Omental fat pad (tissue), 4 donors: ENCODE data around the gene ROBO2. TPM values are rescaled to one million over a fixed set of nuclear protein-coding genes. Genes with fewer than 3 reads are reported as not detected.

Experiments used
- ATAC-seq: fragments of 150-250 bp; one replicate; pipeline ENCODE4 v1.9.1; 2016; ENCODE audit warnings: mild to moderate bottlenecking, moderate library complexity; ENCODE audit not compliant: low FRiP score
- DNase-seq: peaks from one replicate; pipeline ENCODE4 v3.0.0-alpha.2; 2019; ENCODE audit warnings: low spot score
- total RNA-seq, 4 donors: library from RNA; depleted of rRNA; stranded (reverse); fragments of >200 nt; gene quantifications; one replicate each; pipeline ENCODE4 v1.1.0, GENCODE V29; 2016
- TF ChIP-seq, protein P1 (sequence below), 3 donors: fragments of 450-650 bp; IDR thresholded peaks; one replicate each; pipeline ENCODE4 v1.5.1; 2016 to 2017; ENCODE audit warnings: antibody characterized with exemption in 3 of 3, mild to moderate bottlenecking in 3 of 3, moderate library complexity in 2 of 3

ROBO2 gene
- total RNA-seq, 4 donors from 2014 or later, result 0.12 to 1.3 (median 1.1) TPM

DNA sequence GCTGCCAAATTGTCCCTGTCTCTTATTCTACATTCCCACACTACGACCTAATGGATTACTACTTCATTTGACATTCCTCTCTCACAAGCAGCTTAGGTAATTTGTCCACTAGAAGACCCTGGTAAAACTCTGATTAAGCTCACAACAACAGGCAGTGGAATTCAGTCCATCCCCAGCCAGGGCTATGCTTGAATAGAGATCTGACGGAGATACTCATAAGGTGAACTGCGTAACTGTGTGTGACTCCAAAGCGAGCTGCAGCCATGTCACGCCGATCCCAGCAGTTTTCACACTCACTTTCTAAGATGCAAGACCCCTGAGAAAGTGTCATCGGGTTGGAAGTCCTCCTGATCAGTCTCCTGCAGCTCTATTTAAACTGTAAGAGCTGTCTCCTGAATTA lies 25.7 kb upstream of the ROBO2 start:
- TF ChIP-seq, protein P1, sequence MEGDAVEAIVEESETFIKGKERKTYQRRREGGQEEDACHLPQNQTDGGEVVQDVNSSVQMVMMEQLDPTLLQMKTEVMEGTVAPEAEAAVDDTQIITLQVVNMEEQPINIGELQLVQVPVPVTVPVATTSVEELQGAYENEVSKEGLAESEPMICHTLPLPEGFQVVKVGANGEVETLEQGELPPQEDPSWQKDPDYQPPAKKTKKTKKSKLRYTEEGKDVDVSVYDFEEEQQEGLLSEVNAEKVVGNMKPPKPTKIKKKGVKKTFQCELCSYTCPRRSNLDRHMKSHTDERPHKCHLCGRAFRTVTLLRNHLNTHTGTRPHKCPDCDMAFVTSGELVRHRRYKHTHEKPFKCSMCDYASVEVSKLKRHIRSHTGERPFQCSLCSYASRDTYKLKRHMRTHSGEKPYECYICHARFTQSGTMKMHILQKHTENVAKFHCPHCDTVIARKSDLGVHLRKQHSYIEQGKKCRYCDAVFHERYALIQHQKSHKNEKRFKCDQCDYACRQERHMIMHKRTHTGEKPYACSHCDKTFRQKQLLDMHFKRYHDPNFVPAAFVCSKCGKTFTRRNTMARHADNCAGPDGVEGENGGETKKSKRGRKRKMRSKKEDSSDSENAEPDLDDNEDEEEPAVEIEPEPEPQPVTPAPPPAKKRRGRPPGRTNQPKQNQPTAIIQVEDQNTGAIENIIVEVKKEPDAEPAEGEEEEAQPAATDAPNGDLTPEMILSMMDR (IDR thresholded peaks at IDR 0.05), result no peak
- ATAC-seq, result no peak
- no peak for DNase-seq

DNA sequence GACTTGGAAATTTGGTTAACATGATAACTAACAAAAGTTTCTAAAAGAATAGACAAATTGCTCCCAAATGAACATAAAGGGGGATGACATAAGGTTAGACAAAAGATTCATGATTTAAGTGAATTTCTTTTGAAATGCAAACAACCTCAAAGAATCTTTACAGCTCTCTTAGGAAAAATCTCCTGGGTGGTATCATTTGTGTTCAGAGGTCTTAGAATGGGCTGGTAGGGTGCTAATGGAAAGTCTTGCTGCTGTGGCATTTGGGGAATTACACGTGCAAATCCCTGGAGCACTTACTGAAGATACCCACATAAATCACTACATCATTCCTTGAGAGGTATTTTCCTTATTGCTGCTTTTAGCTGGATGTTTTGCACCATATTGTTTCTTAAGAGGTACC lies 14.4 kb upstream of the ROBO2 start:
- ATAC-seq (no peak), DNase-seq (no peak)
- TF ChIP-seq, protein P1 (IDR thresholded peaks at IDR 0.05), result no peak

DNA sequence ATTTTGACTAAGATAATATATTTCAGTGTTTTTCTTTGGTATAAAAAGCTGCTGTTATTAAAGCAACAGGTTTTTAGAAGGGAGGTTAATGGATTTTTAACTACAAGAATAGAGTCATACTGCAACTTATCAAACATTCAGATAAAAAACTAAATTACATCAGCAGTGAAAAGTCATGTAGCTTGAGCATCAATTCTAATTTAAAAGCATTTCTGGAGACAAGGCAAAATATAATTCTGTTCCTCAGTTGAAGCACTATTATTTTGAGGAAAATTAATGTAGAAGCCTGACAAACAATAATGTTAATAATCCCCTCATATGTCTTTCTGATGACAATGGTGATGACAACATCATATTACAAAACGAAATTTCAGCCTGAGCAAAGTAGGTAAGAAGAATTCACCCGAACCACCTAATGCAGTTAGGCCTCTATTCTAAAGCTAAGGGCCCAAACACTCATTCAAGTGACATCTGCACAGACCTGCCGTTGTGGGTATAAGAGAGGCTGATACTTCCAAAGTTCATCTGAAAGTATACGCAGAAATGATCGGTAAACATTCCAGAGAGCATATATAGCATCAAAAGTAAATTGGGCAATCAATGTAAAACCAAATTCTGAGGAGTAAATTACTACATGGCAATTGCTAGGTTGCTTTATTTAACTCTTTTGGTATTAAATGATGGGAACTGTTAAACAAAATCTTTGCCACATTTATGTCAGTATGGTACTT lies 12.8 kb upstream of the ROBO2 start:
- DNase-seq (no peak), ATAC-seq (no peak)
- TF ChIP-seq, protein P1 (IDR thresholded peaks at IDR 0.05), result no peak

DNA sequence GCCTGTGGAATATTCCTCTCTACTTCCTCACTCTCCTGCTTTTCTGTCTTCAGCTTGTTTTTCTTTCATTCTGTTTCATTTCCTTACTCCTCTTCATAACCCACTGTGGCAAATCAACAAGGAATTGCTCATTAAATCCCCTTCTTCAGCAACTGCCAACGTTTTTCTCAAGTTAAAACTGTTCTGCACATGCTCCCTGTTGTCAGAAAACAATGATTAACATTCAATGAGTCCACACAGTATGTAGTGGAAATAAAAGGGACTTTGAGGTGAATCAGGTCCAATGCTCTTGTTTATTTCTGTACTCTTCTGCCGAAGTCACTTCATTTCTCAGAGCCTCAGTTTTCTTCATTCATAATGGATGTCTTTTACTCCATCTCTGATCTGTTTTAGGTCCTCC lies 11.9 kb upstream of the ROBO2 start:
- TF ChIP-seq, protein P1 (IDR thresholded peaks at IDR 0.05), result no peak
- no peak for ATAC-seq
- DNase-seq, result no peak

DNA sequence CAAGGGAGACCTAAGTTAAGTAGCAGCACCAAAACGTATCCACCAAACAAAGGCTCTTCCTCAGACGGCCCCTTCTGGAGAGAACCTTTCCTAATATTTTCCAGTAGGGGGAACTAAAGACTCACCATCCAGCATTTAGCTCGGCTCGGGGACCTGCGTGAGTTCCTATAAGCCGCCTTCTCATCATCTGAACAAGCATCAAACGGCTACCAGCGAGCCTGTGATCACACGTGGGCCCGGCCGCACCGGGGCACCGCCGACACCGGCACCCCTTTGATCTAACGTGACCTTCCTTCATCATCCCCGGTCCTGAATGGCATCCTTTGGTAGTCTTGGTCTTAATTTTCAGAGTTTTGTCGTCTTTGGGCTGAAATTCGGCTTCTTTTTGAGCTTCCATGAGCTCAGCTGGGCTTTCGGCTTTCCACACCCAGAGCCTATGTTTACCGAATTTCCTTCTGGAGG lies 1.4 kb upstream of the ROBO2 start:
- peak; percentile 39 for DNase-seq

DNA sequence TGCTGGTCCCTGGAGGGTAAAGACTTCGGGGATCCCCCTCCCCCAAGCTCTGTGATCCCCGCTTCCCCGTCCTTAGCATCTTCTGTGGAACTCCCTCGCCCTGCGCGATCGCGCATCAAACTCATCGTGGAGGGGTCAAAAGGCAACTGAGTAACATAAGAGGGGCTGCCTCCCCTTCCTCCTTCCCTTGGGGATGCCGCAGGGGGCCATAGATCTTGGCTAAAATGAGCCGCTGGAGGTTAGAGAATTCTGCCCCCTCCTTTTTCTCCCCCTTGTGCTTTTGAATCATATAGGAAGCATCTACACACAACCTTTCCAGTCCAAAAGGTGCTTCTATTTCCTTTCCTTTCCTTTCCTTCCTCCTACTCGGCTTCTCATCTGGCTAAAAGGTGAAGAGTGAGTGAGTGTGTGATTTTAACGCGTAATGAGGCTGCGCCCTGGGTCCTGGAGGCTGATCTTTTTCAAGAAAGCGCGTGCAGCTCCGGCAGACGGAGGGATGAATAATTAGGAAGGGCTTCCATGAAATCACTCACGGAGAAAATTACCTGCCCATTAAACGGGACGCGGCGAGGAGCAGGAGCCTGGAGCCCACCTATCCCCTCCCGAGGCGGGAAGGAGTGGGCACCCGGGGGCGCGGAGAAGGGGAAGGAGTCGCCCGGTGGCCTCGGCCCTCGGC lies 831 bp upstream of the ROBO2 start:
- peak; percentile 41 for ATAC-seq
- TF ChIP-seq, protein P1 (IDR thresholded peaks at IDR 0.05), result no peak
- DNase-seq, result no peak

More for the DNA sequence above, 1.4 kb upstream of the ROBO2 start:
- ATAC-seq, result peak; percentile 90
- TF ChIP-seq, protein P1 (IDR thresholded peaks at IDR 0.05), result no peak
